Neural progenitor cell (in vitro differentiated cells): ENCODE measurements around the gene TRABD2B.

Source experiments
- CTCF ChIP-seq: fragments of 200-600 bp; sonication (generic); IDR thresholded peaks from 2 replicates; pipeline ENCODE4 v1.5.1; 2017; ENCODE audit warnings: antibody characterized with exemption, mild to moderate bottlenecking
- EZH2 ChIP-seq: fragments of 200-600 bp; sonication (generic); IDR thresholded peaks from 2 replicates; pipeline ENCODE4 v1.6.1; 2017; ENCODE audit warnings: antibody characterized with exemption, mild to moderate bottlenecking, moderate library complexity

- TF ChIP-seq EZH2 (no peak), CTCF (no peak)
These were observed 70.7 kb downstream of the TRABD2B start for GRCh38 chr1:47926461-47926999.
